GM12878 (cell line): ENCODE results near the gene FBXL2. TPM values are rescaled to one million over a fixed set of nuclear protein-coding genes. Genes with fewer than 3 reads are reported as not detected.

Experiments used
- CBFB ChIP-seq: IDR thresholded peaks from 2 replicates; pipeline ENCODE4 v1.6.1; 2016; ENCODE audit warnings: antibody characterized with exemption, low read depth
- polyA plus RNA-seq, 11 experiments: library from polyadenylated mRNA; depleted of rRNA in 4 of 11; unstranded in 6 of 11; stranded (reverse) in 5 of 11; fragments of >200 nt; fragmentation: Nextera tagmentation in 4 of 11; fragmentation: Illumina TruSeq in 1 of 11; extraction: Ambion mirVana in 4 of 11; extraction: Trizol in 1 of 11; gene quantifications; 1 replicate in 1 of 11; 2 replicates in 10 of 11; pipeline versions ENCODE4 v1.2.1 to v1.2.3, GENCODE V29; 2011 to 2016; ENCODE audit warnings: inconsistent platforms in 2 of 11, missing spikeins in 2 of 11, low read depth in 1 of 11
- total RNA-seq, 4 experiments: library from RNA; depleted of rRNA in 3 of 4; stranded (reverse); fragments of >200 nt in 3 of 4; fragmentation: Illumina TruSeq in 1 of 4; extraction: Trizol in 1 of 4; gene quantifications; 2 replicates each; pipeline versions ENCODE4 v1.2.1 to v1.2.3, GENCODE V29; 2013 to 2021
- TF ChIP-seq, protein P1 (sequence below): IDR thresholded peaks from 2 replicates; pipeline ENCODE4 v1.6.1; 2011; ENCODE audit warnings: mild to moderate bottlenecking, low read depth, low read length, moderate library complexity; ENCODE audit not compliant: insufficient replicate concordance
- TF ChIP-seq, protein P2 (sequence below): fragments of 450-650 bp; IDR thresholded peaks from 2 replicates; pipeline ENCODE4 v1.6.1; 2017; ENCODE audit warnings: mild to moderate bottlenecking, moderate library complexity
- TF ChIP-seq, protein P3 (sequence below): IDR thresholded peaks from 2 replicates; pipeline ENCODE4 v1.6.1; 2012; ENCODE audit warnings: low read depth, low read length, improper control_type of control experiment
- TF ChIP-seq, protein P4 (sequence below): fragments of 450-650 bp; IDR thresholded peaks from 2 replicates; pipeline ENCODE4 v1.6.1; 2017; ENCODE audit warnings: antibody characterized with exemption, mild to moderate bottlenecking, moderate library complexity

Gene FBXL2
- total and polyA plus RNA-seq, 10 of the 15 experiments (the other 5 are each of a cell fraction or from before 2014, with no cell fraction given) = 0.04 to 0.72 (median 0.15) TPM; not detected in 1

DNA sequence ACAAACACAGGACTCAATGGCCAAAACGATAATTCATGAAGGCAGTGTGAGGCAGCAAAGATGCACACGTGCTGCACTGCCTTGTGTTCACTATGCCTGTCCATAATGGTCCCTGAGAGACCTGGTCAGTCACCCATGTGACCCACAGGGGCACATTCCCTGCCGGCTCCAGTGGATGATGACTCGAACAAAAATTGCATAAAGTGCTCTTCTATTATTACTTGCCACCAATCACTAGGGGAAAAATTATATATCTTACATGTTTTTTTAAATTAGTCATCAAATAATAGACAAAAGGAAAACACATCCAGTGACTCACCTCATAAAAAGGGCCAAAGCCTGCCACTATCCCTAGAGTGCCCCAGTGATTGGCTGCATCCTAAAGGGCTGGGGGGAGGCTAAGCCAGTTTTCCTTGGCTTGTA, 115.5 kb downstream of the FBXL2 start (continued):
- TF ChIP-seq, protein P1, sequence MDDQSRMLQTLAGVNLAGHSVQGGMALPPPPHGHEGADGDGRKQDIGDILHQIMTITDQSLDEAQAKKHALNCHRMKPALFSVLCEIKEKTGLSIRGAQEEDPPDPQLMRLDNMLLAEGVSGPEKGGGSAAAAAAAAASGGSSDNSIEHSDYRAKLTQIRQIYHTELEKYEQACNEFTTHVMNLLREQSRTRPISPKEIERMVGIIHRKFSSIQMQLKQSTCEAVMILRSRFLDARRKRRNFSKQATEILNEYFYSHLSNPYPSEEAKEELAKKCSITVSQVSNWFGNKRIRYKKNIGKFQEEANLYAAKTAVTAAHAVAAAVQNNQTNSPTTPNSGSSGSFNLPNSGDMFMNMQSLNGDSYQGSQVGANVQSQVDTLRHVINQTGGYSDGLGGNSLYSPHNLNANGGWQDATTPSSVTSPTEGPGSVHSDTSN = no peak
- TF ChIP-seq, protein P2, sequence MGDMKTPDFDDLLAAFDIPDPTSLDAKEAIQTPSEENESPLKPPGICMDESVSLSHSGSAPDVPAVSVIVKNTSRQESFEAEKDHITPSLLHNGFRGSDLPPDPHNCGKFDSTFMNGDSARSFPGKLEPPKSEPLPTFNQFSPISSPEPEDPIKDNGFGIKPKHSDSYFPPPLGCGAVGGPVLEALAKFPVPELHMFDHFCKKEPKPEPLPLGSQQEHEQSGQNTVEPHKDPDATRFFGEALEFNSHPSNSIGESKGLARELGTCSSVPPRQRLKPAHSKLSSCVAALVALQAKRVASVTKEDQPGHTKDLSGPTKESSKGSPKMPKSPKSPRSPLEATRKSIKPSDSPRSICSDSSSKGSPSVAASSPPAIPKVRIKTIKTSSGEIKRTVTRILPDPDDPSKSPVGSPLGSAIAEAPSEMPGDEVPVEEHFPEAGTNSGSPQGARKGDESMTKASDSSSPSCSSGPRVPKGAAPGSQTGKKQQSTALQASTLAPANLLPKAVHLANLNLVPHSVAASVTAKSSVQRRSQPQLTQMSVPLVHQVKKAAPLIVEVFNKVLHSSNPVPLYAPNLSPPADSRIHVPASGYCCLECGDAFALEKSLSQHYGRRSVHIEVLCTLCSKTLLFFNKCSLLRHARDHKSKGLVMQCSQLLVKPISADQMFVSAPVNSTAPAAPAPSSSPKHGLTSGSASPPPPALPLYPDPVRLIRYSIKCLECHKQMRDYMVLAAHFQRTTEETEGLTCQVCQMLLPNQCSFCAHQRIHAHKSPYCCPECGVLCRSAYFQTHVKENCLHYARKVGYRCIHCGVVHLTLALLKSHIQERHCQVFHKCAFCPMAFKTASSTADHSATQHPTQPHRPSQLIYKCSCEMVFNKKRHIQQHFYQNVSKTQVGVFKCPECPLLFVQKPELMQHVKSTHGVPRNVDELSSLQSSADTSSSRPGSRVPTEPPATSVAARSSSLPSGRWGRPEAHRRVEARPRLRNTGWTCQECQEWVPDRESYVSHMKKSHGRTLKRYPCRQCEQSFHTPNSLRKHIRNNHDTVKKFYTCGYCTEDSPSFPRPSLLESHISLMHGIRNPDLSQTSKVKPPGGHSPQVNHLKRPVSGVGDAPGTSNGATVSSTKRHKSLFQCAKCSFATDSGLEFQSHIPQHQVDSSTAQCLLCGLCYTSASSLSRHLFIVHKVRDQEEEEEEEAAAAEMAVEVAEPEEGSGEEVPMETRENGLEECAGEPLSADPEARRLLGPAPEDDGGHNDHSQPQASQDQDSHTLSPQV = no peak
- TF ChIP-seq CBFB = no peak
- TF ChIP-seq, protein P3, sequence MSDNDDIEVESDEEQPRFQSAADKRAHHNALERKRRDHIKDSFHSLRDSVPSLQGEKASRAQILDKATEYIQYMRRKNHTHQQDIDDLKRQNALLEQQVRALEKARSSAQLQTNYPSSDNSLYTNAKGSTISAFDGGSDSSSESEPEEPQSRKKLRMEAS = no peak
- TF ChIP-seq, protein P4, sequence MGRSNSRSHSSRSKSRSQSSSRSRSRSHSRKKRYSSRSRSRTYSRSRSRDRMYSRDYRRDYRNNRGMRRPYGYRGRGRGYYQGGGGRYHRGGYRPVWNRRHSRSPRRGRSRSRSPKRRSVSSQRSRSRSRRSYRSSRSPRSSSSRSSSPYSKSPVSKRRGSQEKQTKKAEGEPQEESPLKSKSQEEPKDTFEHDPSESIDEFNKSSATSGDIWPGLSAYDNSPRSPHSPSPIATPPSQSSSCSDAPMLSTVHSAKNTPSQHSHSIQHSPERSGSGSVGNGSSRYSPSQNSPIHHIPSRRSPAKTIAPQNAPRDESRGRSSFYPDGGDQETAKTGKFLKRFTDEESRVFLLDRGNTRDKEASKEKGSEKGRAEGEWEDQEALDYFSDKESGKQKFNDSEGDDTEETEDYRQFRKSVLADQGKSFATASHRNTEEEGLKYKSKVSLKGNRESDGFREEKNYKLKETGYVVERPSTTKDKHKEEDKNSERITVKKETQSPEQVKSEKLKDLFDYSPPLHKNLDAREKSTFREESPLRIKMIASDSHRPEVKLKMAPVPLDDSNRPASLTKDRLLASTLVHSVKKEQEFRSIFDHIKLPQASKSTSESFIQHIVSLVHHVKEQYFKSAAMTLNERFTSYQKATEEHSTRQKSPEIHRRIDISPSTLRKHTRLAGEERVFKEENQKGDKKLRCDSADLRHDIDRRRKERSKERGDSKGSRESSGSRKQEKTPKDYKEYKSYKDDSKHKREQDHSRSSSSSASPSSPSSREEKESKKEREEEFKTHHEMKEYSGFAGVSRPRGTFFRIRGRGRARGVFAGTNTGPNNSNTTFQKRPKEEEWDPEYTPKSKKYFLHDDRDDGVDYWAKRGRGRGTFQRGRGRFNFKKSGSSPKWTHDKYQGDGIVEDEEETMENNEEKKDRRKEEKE = no peak
